ENCODE results near the gene WNT3.
"Not testable (repeated sequence)": the region's sequence is repeated elsewhere in the genome, so short reads cannot be mapped to it uniquely, and the experiment has no call there.

The WNT3 gene

GRCh38 chr17:46782250-46782953, 36.1 kb downstream of the WNT3 start:
- FAIRE-seq: no peak

GRCh38 chr17:46780003-46780373, 38.5 kb downstream of the WNT3 start:
- no peak for FAIRE-seq

- FAIRE-seq: no peak
Measured at GRCh38 chr17:46777943-46778915, 40.3 kb downstream of the WNT3 start.

DNA sequence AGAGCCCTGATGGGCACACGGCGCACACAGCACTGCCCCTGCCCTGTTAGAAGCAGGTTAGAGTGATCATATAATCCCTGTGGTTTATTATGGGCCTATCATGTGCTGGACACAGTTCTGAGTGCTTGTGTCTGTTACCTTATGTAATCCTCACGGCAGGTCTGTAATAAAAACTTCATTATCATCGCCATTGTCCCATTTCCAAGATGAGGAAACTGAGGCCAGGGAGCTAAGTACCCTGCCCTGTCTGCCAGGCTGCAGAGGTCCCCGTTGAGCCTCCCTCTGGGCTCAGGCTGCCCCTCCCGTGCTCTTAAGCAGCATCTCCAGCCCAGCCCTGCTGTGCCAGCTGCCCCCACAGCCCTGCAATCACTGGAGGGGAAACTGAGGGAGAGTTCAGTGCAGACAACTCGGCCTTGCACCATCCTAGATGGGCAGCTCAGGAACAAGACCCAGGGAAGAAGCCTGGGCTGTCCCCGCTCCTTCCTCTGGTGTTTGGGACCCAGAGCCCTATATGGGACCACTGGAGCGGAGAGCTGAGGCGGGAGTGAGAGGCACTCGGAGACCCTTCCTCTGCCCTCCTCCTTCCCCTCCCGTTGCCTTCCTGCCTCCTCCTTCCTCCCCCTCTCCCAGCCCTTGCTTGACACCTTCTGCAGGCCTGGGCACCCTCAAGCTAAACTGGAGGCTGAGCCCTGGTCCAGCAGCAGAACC, 42.0 kb downstream of the WNT3 start:
- FAIRE-seq: no peak

DNA sequence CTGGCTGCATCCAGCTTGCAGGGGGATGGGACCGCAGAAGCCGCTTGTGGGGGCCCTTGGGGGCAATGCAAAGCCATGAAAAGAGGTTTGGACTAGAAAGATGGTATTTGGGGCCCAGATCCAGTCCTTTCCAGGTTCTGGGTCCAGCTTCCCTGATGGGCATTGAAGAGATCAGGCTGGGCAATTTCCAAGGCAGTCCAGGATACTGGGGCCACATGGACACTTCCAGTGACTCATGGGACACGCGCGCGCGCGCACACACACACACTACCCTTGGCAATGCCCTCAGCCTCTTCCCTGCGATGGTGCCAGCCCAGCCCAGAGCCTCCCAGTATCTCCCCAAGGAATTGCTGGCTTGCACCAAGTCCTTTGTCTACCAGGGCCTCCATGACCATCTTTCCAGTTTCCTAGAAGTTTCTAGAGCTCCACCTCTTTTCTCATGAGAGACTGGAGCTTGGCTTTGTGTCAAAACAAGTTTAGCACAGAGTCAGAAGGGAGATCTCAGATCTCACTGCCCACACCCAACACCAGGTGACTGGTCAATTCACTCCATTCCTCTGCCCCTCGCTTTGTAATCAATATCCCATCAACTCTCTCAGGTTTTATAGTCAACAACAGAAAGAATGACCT, 44.3 kb downstream of the WNT3 start:
- no peak for FAIRE-seq

DNA sequence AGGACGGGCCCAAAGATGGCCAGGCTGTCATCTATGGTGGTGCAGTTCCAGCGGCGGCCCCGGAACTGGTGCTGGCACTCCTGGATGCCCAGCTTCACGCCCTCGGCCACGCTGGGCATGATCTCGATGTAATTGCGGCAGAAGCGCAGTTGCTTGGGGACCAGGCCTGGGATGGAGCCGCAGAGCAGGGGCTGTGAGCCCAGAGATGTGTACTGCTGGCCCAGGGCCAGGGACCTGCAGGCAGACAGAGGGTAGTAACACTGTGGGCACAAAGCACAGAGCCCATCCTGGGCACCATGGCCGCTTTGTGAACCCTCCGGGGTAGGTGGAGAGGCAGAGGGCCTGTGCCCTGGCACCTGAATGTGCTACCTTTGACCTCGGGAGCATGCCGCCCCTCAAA, 44.8 kb downstream of the WNT3 start:
- no peak for FAIRE-seq

GRCh38 chr17:46773221-46773605, 45.3 kb downstream of the WNT3 start:
- no peak for FAIRE-seq

- no peak for FAIRE-seq
Measured at GRCh38 chr17:46772475-46773220, 45.8 kb downstream of the WNT3 start.

- no peak for FAIRE-seq
Measured at GRCh38 chr17:46771561-46772474, 46.7 kb downstream of the WNT3 start.

DNA sequence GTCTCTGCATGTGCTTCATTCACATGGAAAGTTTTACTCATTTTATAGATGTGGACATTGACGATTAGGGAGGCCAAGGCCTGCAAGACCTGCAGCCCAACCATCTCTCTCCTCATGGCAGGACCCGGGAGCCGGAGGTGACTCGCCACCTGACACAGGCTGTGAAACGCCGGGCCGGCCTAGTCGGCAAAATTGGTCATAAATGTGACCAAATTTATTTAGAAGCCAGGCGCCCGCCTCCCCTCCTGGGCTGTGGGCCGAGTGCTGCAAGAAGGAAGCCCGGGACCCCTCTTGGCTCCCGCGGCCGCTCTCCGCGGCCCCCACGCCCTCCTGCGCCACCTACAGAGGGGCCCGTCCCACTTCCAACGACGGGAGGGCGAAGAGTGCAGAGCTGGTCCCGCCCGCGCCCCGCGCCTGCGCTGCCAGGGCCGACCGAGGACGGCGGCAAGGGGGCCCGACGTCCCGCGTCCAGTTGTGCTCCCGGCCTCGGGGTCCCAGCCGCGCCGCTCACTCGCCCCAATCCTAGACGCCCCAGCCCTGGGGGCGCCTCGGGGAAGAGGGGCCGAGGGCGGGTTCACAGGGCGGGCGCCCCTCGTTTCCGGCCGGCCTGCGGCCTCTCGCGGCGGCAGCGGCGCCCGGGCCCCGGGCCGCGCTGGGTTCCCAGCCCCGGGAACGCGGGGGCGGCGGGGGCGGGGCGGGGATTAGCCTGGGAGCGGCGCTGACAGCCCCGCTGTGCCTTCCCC, 47.5 kb downstream of the WNT3 start:
- no peak for FAIRE-seq

DNA sequence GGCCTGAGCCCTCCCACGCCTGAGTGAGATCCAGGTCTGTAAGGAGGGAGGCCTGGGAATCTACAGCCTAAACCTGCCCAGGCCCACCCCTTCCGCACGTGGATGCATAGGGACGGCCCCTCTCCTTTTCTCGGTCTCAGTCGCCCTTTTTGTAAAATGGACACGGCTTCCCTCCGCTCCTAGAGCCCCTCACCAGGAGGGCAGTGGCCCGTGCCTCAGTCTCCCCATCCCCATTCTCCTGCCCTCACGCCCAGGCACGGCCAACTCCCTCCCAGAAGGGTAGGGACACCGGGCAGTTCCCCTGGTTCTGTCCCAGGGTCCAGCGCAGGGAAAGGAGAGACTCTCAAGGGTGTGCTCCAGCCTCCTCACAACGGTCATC, 48.1 kb downstream of the WNT3 start:
- FAIRE-seq: no peak

DNA sequence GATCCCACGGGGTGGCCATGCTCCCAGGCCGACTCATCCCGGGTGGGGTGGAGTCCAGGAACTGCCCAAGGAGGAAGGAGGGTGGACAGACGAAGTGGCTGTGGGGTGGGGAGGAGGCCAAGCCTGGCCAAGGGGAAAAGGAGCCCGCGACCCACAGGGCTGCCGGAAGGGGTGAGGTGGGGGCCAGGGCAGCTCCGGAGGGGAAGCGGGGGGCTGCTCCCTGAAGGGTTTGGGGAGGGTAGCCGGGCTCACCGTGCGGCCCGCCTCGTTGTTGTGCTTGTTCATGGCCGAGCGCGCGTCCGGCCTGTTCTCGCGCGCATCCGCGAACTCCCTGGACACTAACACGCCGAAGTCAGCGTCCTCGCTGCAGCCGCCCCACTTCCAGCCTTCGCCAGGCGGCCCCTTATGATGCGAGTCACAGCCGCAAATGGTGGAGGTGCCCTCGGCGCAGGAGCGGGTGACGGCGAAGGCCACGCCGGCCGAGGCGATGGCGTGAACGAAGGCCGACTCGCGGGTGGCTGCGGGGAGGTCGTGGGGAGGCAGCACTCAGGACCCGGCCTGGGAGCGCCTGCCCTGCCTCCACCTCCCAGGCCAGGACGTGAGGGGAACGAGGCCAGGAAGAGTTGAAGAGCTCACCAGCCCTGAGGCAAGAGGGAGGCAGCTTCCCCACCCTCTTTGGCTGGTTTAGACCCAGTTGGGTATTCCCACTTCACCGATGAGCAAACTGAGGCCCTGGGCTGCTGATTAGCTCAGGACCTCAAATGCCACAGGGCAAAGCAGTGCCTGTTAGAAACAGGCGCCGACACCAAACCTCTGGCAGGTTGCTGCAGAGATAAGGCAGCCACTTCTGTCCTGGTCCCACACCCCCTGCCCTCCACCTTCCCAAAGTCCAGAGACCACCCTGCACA, 48.7 kb downstream of the WNT3 start:
- FAIRE-seq: no peak

DNA sequence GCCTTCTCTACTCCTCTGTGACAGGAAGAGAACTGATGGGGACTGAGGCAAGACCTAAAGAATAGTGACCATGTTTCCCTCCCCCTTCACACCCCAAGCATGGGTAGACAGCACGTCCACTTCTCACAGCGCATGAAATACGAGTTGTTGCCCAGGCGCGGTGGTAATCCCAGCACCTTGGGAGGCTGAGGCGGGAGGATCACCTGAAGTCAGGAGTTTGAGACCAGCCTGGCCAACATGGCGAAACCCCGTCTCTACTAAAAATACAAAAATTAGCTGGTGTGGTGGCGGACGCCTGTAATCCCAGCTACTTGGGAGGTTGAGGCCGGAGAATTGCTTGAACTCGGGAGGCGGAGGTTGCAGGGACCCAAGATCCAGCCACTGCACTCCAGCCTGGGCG, 49.6 kb downstream of the WNT3 start:
- not testable (repeated sequence) for FAIRE-seq

GRCh38 chr17:46768540-46768870, 50.0 kb downstream of the WNT3 start:
- no peak for FAIRE-seq

- no peak for FAIRE-seq
Measured at GRCh38 chr17:46766493-46767491, 51.7 kb downstream of the WNT3 start.

GRCh38 chr17:46765453-46765852, 53.0 kb downstream of the WNT3 start:
- no peak for FAIRE-seq

- FAIRE-seq: no peak
Measured at GRCh38 chr17:46764709-46765401, 53.6 kb downstream of the WNT3 start.

All from islet of Langerhans (tissue), 1 donor.